Spleen (tissue), 11 donors: ENCODE data around the gene CEMIP. TPM values are rescaled to one million over a fixed set of nuclear protein-coding genes. Genes with fewer than 3 reads are reported as not detected.

Source experiments
- DNase-seq: peaks from one replicate; pipeline ENCODE4 v3.0.0-alpha.2; 2020
- H3K27ac ChIP-seq, 8 donors: fragments of 200-600 bp; sonication (generic) in 7 of 8; 1 replicate in 4 of 8; 2 replicates in 4 of 8; pipeline versions ENCODE4 v1.5.0 to v1.8.0; 2016 to 2021; ENCODE audit warnings: inconsistent platforms in 4 of 8, mild to moderate bottlenecking in 4 of 8, moderate library complexity in 1 of 8
- H3K27me3 ChIP-seq, 7 donors: fragments of 200-600 bp; sonication (generic) in 6 of 7; replicated peaks in 1 of 7; 1 replicate in 4 of 7; 2 replicates in 3 of 7; pipeline versions ENCODE4 v1.5.0 to v1.8.0; 2016 to 2021; ENCODE audit warnings: inconsistent platforms in 3 of 7, mild to moderate bottlenecking in 1 of 7
- H3K36me3 ChIP-seq, 6 donors: fragments of 200-600 bp; sonication (generic) in 5 of 6; 1 replicate in 4 of 6; 2 replicates in 2 of 6; pipeline versions ENCODE4 v1.5.0 to v1.8.0; 2016 to 2021; ENCODE audit warnings: inconsistent platforms in 2 of 6
- H3K4me1 ChIP-seq, 6 donors: fragments of 200-600 bp; sonication (generic) in 5 of 6; 1 replicate in 3 of 6; 2 replicates in 3 of 6; pipeline versions ENCODE4 v1.5.0 to v1.8.0; 2016 to 2021; ENCODE audit warnings: inconsistent platforms in 3 of 6
- H3K4me3 ChIP-seq, 8 donors: fragments of 200-600 bp; sonication (generic) in 7 of 8; 1 replicate in 4 of 8; 2 replicates in 4 of 8; pipeline versions ENCODE4 v1.5.0 to v1.8.0; 2016 to 2021; ENCODE audit warnings: inconsistent platforms in 4 of 8, mild to moderate bottlenecking in 4 of 8, moderate library complexity in 2 of 8
- H3K9me3 ChIP-seq, 8 donors: fragments of 200-600 bp; sonication (generic) in 7 of 8; 1 replicate in 4 of 8; 2 replicates in 4 of 8; pipeline versions ENCODE4 v1.5.0 to v1.8.0; 2016 to 2021; ENCODE audit warnings: inconsistent platforms in 4 of 8
- POLR2A ChIP-seq, 3 donors: fragments of 450-650 bp; IDR thresholded peaks; one replicate each; pipeline ENCODE4 v1.5.1; 2017; ENCODE audit warnings: antibody characterized with exemption in 3 of 3, mild to moderate bottlenecking in 1 of 3
- POLR2AphosphoS5 ChIP-seq, 3 donors: sonication (generic); formaldehyde crosslinking; IDR thresholded peaks; one replicate each; pipeline ENCODE4 v1.5.1; 2017; ENCODE audit warnings: antibody characterized with exemption in 3 of 3
- WGBS, 5 donors: extraction: QIAGEN DNeasy Blood & Tissue Kit in 3 of 5; methylation state at CpG; one replicate each; pipeline versions ENCODE4 v1.1.5 to v1.1.7; 2013 to 2018; 5-methylcytosine and 5-hydroxymethylcytosine counted together
- intact Hi-C: fragments of 100-400 bp; cut with DNase I; formaldehyde crosslinking; loops from one replicate; pipeline ENCODE4 v1.15.0; 2023; ENCODE audit warnings: low total_unique reads
- polyA plus RNA-seq, 3 donors: library from polyadenylated mRNA; stranded (reverse); fragments of 200-250 nt; gene quantifications; one replicate each; pipeline ENCODE4 v1.2.1, GENCODE V29; 2013
- total RNA-seq, 7 donors: library from RNA; depleted of rRNA in 3 of 7; stranded (reverse); fragments of >200 nt in 3 of 7; fragmentation: NEBNext Ultra II Directional in 4 of 7; extraction: Animal tissue kit (Norgen Biotek cat#: 25700) in 4 of 7; gene quantifications; one replicate each; pipeline versions ENCODE4 v1.1.0 to v1.2.1, GENCODE V29; 2016 to 2021
- TF ChIP-seq, protein P1 (sequence below), 11 experiments: fragments of 200-600 bp in 7 of 11; fragments of 450-650 bp in 4 of 11; sonication (generic) in 4 of 11; IDR thresholded peaks in 8 of 11; conservative IDR thresholded peaks in 3 of 11; 1 replicate in 7 of 11; 2 replicates in 4 of 11; pipeline versions ENCODE4 v1.4.0 to v1.8.0; 2016 to 2021; ENCODE audit warnings: antibody characterized with exemption in 11 of 11, inconsistent platforms in 4 of 11, mild to moderate bottlenecking in 1 of 11
- donor health status: healthy with polysubstance abuse.
- donor health status: DM: no; HTN: no; CAD: no; lungs with moderate emphysema.
- donor health status: DM: no; HTN: no; CAD: no.
- donor health status: Bipolar disorder and iron deficiency.
- donor health status: healthy.
- donor health status: DM: no; HTN: no; CAD: no.
- donor health status: DM: yes; HTN: yes; CAD: no.

Gene CEMIP
- total and polyA plus RNA-seq, 10 donors: 0.20 to 3.0 (median 1.0) TPM; not detected in 1

GRCh38 chr15:80986487-80986886 is 207.3 kb downstream of the CEMIP start:
- no peaks in the 10 kb centered on the region for H3K27me3 ChIP-seq
- no peak overlapping the region for H3K27ac ChIP-seq
- intact Hi-C loops: no loop called here
- peaks cover 35 to 93% (median 71%) of the 10 kb centered on the region in 6 donors for H3K4me1 ChIP-seq
- H3K9me3 ChIP-seq: no peaks in the 10 kb centered on the region
- TF ChIP-seq POLR2A (IDR thresholded peaks at IDR 0.05): no peak
- TF ChIP-seq POLR2AphosphoS5 (IDR thresholded peaks at IDR 0.05): no peak
- TF ChIP-seq, protein P1, sequence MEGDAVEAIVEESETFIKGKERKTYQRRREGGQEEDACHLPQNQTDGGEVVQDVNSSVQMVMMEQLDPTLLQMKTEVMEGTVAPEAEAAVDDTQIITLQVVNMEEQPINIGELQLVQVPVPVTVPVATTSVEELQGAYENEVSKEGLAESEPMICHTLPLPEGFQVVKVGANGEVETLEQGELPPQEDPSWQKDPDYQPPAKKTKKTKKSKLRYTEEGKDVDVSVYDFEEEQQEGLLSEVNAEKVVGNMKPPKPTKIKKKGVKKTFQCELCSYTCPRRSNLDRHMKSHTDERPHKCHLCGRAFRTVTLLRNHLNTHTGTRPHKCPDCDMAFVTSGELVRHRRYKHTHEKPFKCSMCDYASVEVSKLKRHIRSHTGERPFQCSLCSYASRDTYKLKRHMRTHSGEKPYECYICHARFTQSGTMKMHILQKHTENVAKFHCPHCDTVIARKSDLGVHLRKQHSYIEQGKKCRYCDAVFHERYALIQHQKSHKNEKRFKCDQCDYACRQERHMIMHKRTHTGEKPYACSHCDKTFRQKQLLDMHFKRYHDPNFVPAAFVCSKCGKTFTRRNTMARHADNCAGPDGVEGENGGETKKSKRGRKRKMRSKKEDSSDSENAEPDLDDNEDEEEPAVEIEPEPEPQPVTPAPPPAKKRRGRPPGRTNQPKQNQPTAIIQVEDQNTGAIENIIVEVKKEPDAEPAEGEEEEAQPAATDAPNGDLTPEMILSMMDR (IDR thresholded peaks at IDR 0.05 in 8 of 11, conservative IDR thresholded peaks at IDR 0.05 in 3 of 11): no peak
- WGBS, 5 donors: 92 to 100% (median 100%) methylated on average over 1 of the region's 1 CpG
- H3K36me3 ChIP-seq: peaks cover 0 to 19% (median 7%) of the 10 kb centered on the region in 6 donors
- H3K4me3 ChIP-seq: no peak overlapping the region
- no peak for DNase-seq

DNA sequence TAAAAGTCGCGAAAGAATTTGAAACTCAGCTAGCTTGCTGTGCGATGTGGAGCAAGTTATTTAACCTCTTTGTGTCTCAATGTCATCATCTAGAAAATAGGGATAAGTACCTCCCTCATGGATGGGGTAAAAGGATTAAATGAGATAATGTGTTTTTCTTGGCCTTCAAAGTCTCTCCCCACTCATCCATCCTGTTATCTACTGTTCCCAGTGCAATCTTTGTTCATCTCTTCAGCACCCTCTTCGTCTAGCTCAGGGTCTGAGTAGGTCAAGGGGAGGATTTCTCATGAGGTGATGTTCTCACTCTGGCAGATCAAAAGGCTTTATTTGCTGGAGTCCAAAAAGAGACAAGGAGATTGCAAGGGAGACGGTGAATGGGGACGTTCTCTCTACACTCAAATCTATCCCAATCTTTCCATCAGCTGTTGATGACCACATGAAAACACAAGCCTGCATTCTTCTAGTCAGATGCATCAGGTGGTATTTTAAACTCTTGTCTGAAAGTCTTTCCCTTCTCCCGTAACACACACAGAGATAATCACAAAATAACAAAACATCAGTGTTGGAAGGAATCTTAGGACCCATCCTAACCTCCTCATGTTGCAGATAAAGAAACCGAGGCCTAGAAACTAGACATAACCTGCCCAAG is 209.1 kb downstream of the CEMIP start:
- TF ChIP-seq POLR2A (IDR thresholded peaks at IDR 0.05): no peak
- no peak for TF ChIP-seq POLR2AphosphoS5 (IDR thresholded peaks at IDR 0.05)
- TF ChIP-seq, protein P1 (IDR thresholded peaks at IDR 0.05 in 8 of 11, conservative IDR thresholded peaks at IDR 0.05 in 3 of 11): no peak
- no peak for DNase-seq
- Histone ChIP-seq H3K36me3 (peaks cover 0 to 3% (median 0%) of the 10 kb centered on the region in 6 donors), H3K27me3 (no peaks in the 10 kb centered on the region), H3K4me3 (peak overlapping the region in 7 of 8 donors; percentile 74 to 93 (median 89)), H3K4me1 (peaks cover 35 to 84% (median 71%) of the 10 kb centered on the region in 6 donors), H3K9me3 (no peaks in the 10 kb centered on the region), H3K27ac (peak overlapping the region in 1 of 8 donors; percentile 95)
- intact Hi-C loops: no loop called here
- 66 to 75% (median 70%) methylated on average over 8 of the region's 8 CpGs for WGBS, 5 donors

DNA sequence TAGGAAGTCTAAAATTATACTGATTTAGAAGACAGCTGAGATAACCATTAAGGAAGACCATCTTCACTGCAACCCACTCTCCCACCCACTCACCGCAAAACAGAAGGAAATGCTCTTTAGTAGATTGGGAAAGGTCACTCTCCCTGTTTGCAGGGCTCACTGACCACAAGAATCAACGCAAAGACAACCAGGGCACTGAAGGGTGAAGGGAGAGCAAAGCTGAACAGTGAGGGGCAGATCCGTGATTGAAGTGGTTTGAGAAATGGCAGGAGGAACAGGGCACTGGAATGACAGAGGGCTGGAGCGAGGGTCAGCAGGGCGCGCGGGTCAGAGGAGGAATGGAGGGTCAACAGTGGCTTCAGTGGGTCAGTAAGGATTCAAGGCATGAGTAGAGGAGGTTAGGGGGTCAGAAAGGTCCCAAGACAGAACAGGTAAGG is 209.9 kb downstream of the CEMIP start:
- DNase-seq: no peak
- Histone ChIP-seq H3K27me3 (no peaks in the 10 kb centered on the region), H3K36me3 (peaks cover 0 to 3% (median 0%) of the 10 kb centered on the region in 6 donors), H3K4me1 (peaks cover 35 to 76% (median 66%) of the 10 kb centered on the region in 6 donors), H3K27ac (peak overlapping the region; percentile 85 to 96 (median 92)), H3K4me3 (peak overlapping the region; percentile 74 to 93 (median 89)), H3K9me3 (no peaks in the 10 kb centered on the region)
- TF ChIP-seq POLR2AphosphoS5 (IDR thresholded peaks at IDR 0.05) (no peak), POLR2A (IDR thresholded peaks at IDR 0.05) (no peak)
- TF ChIP-seq, protein P1 (IDR thresholded peaks at IDR 0.05 in 8 of 11, conservative IDR thresholded peaks at IDR 0.05 in 3 of 11): no peak
- 0 to 1% (median 0%) methylated on average over 7 of the region's 7 CpGs for WGBS, 5 donors
- intact Hi-C loops: no loop called here
